Nephron (organoid): ENCODE results near the gene SPO11.

Source experiments
- H3K27ac Mint-ChIP-seq, 3 experiments: 2 replicates each; pipeline ENCODE4 v1.8.0; 2020; ENCODE audit warnings: mixed read lengths in 3 of 3, mild to moderate bottlenecking in 2 of 3, moderate library complexity in 1 of 3
- H3K27me3 Mint-ChIP-seq: 2 replicates; pipeline ENCODE4 v1.8.0; 2021; ENCODE audit warnings: low read depth, mild to moderate bottlenecking, moderate library complexity, mixed read lengths
- H3K36me3 Mint-ChIP-seq: 2 replicates; pipeline ENCODE4 v1.8.0; 2020; ENCODE audit warnings: low read depth, mixed read lengths
- H3K4me1 Mint-ChIP-seq: 2 replicates; pipeline ENCODE4 v1.8.0; 2020; ENCODE audit warnings: mixed read lengths
- H3K4me3 Mint-ChIP-seq, 3 experiments: 2 replicates each; pipeline ENCODE4 v1.8.0; 2020; ENCODE audit warnings: mild to moderate bottlenecking in 3 of 3, mixed read lengths in 3 of 3, moderate library complexity in 2 of 3
- H3K9me3 Mint-ChIP-seq: 2 replicates; pipeline ENCODE4 v1.8.0; 2020; ENCODE audit warnings: mixed read lengths
- CTCF ChIP-seq, 3 experiments: fragments of 200-600 bp; sonication (generic); IDR thresholded peaks; one replicate each; pipeline ENCODE4 v1.5.0; 2021; ENCODE audit warnings: antibody characterized with exemption in 3 of 3; ENCODE audit not compliant: unreplicated experiment in 3 of 3

The SPO11 gene

GRCh38 chr20:57383447-57384347 is 54.1 kb downstream of the SPO11 start:
- Mint-ChIP-seq H3K27me3 (peaks cover 4% of the 10 kb centered on the region), H3K4me3 (no peak overlapping the region), H3K27ac (no peak overlapping the region), H3K4me1 (no peaks in the 10 kb centered on the region), H3K9me3 (no peaks in the 10 kb centered on the region), H3K36me3 (peaks cover 21% of the 10 kb centered on the region)
- TF ChIP-seq CTCF (IDR thresholded peaks at IDR 0.05; ENCODE audit: unreplicated experiment in 3 of 3) = no peak

GRCh38 chr20:57384486-57384885 is 54.9 kb downstream of the SPO11 start:
- TF ChIP-seq CTCF (IDR thresholded peaks at IDR 0.05; ENCODE audit: unreplicated experiment in 3 of 3) = no peak
- Mint-ChIP-seq H3K4me1 (no peaks in the 10 kb centered on the region), H3K9me3 (no peaks in the 10 kb centered on the region), H3K27ac (no peak overlapping the region), H3K4me3 (no peak overlapping the region), H3K36me3 (peaks cover 16% of the 10 kb centered on the region), H3K27me3 (peaks cover 4% of the 10 kb centered on the region)

GRCh38 chr20:57384953-57385761 is 55.6 kb downstream of the SPO11 start:
- Mint-ChIP-seq H3K36me3 (peaks cover 13% of the 10 kb centered on the region), H3K4me1 (no peaks in the 10 kb centered on the region), H3K27ac (no peak overlapping the region), H3K27me3 (peaks cover 4% of the 10 kb centered on the region), H3K4me3 (no peak overlapping the region), H3K9me3 (no peaks in the 10 kb centered on the region)
- no peak for TF ChIP-seq CTCF (IDR thresholded peaks at IDR 0.05; ENCODE audit: unreplicated experiment in 3 of 3)

GRCh38 chr20:57385940-57386339 is 56.3 kb downstream of the SPO11 start:
- H3K9me3 Mint-ChIP-seq = no peaks in the 10 kb centered on the region
- no peak overlapping the region for H3K4me3 Mint-ChIP-seq
- H3K27ac Mint-ChIP-seq = no peak overlapping the region
- H3K36me3 Mint-ChIP-seq = peaks cover 13% of the 10 kb centered on the region
- H3K4me1 Mint-ChIP-seq = peaks cover 5% of the 10 kb centered on the region
- no peak for TF ChIP-seq CTCF (IDR thresholded peaks at IDR 0.05; ENCODE audit: unreplicated experiment in 3 of 3)
- peaks cover 4% of the 10 kb centered on the region for H3K27me3 Mint-ChIP-seq

- no peak for TF ChIP-seq CTCF (IDR thresholded peaks at IDR 0.05; ENCODE audit: unreplicated experiment in 3 of 3)
- H3K4me1 Mint-ChIP-seq = peaks cover 7% of the 10 kb centered on the region
- peaks cover 4% of the 10 kb centered on the region for H3K27me3 Mint-ChIP-seq
- no peak overlapping the region for H3K27ac Mint-ChIP-seq
- no peaks in the 10 kb centered on the region for H3K9me3 Mint-ChIP-seq
- H3K4me3 Mint-ChIP-seq = no peak overlapping the region
- H3K36me3 Mint-ChIP-seq = peaks cover 9% of the 10 kb centered on the region
These were observed 57.2 kb downstream of the SPO11 start for GRCh38 chr20:57386762-57387161.
